HEK293T (cell line): Measurements from ENCODE around the gene CELF2.

ENCODE experiments used
- CTCF ChIA-PET: fragments of 350-600 bp; formaldehyde crosslinking; extraction: SDS; loops from one replicate; lab custom pipeline; 2021; ENCODE audit warnings: antibody characterized with exemption, inconsistent platforms; lab: Yijun Ruan, JAX
- POLR2A ChIA-PET: fragments of 350-600 bp; formaldehyde crosslinking; extraction: SDS; loops from one replicate; lab custom pipeline; 2020; ENCODE audit warnings: antibody characterized with exemption, inconsistent platforms; lab: Yijun Ruan, JAX
- DNase-seq: peaks from one replicate; pipeline ENCODE4 v3.0.0; 2012; ENCODE audit warnings: mixed read lengths; ENCODE audit errors: extremely low spot score
- BHLHE40 ChIP-seq: fragments of 450-650 bp; IDR thresholded peaks from 2 replicates; pipeline ENCODE4 v1.6.1; 2016; ENCODE audit warnings: mild to moderate bottlenecking, moderate library complexity, borderline replicate concordance
- CTBP1 ChIP-seq: fragments of 450-650 bp; IDR thresholded peaks from 2 replicates; pipeline ENCODE4 v1.6.1; 2016; ENCODE audit warnings: borderline replicate concordance
- ELF4 ChIP-seq: fragments of 450-650 bp; IDR thresholded peaks from 2 replicates; pipeline ENCODE4 v1.6.1; 2017; ENCODE audit warnings: antibody characterized with exemption
- FOXA1 ChIP-seq: fragments of 450-650 bp; IDR thresholded peaks from 2 replicates; pipeline ENCODE4 v1.6.1; 2016; ENCODE audit warnings: mild to moderate bottlenecking
- FOXK2 ChIP-seq: fragments of 450-650 bp; IDR thresholded peaks from 2 replicates; pipeline ENCODE4 v1.6.1; 2016; ENCODE audit warnings: mild to moderate bottlenecking
- FOXM1 ChIP-seq: fragments of 450-650 bp; IDR thresholded peaks from 2 replicates; pipeline ENCODE4 v1.6.1; 2017; ENCODE audit warnings: mild to moderate bottlenecking, borderline replicate concordance
- HDGF ChIP-seq: fragments of 450-650 bp; IDR thresholded peaks from 2 replicates; pipeline ENCODE4 v1.6.1; 2017; ENCODE audit warnings: antibody characterized with exemption, borderline replicate concordance
- L3MBTL2 ChIP-seq: fragments of 450-650 bp; conservative IDR thresholded peaks from 2 replicates; pipeline ENCODE4 v1.6.1; 2016; ENCODE audit warnings: mild to moderate bottlenecking
- LEF1 ChIP-seq: fragments of 450-650 bp; IDR thresholded peaks from 2 replicates; pipeline ENCODE4 v1.6.1; 2017; ENCODE audit warnings: mild to moderate bottlenecking, borderline replicate concordance
- NFRKB ChIP-seq: fragments of 450-650 bp; IDR thresholded peaks from 2 replicates; pipeline ENCODE4 v1.6.1; 2016; ENCODE audit warnings: mild to moderate bottlenecking, moderate library complexity
- PKNOX1 ChIP-seq: fragments of 450-650 bp; IDR thresholded peaks from 2 replicates; pipeline ENCODE4 v1.6.1; 2016
- SP1 ChIP-seq: fragments of 450-650 bp; IDR thresholded peaks from 2 replicates; pipeline ENCODE4 v1.6.1; 2017
- SUZ12 ChIP-seq: fragments of 450-650 bp; IDR thresholded peaks from 2 replicates; pipeline ENCODE4 v1.6.1; 2016; ENCODE audit warnings: mild to moderate bottlenecking
- TARDBP ChIP-seq: fragments of 450-650 bp; IDR thresholded peaks from 2 replicates; pipeline ENCODE4 v1.6.1; 2016
- ZNF384 ChIP-seq: fragments of 450-650 bp; IDR thresholded peaks from 2 replicates; pipeline ENCODE4 v1.6.1; 2016

CELF2 gene

GRCh38 chr10:11148142-11149028 lies 130.7 kb downstream of the CELF2 start:
- DNase-seq, result no peak
- ChIA-PET POLR2A (no interaction called here), CTCF (no interaction called here)
- TF ChIP-seq CTBP1, result no peak
- no peak for TF ChIP-seq PKNOX1
- no peak for TF ChIP-seq HDGF
- TF ChIP-seq FOXM1, result no peak
- TF ChIP-seq SUZ12, result no peak

GRCh38 chr10:11149807-11150141 lies 132.1 kb downstream of the CELF2 start:
- no peak for TF ChIP-seq BHLHE40
- TF ChIP-seq SP1, result no peak
- no peak for TF ChIP-seq LEF1
- TF ChIP-seq PKNOX1, result no peak
- TF ChIP-seq HDGF, result no peak
- ChIA-PET CTCF (interaction anchor here (0.6 kb wide), 1 partner anchor 90 kb away, joined by 3 read pairs; no protein-coding TSS in a partner anchor), POLR2A (no interaction called here)
- DNase-seq, result no peak

DNA sequence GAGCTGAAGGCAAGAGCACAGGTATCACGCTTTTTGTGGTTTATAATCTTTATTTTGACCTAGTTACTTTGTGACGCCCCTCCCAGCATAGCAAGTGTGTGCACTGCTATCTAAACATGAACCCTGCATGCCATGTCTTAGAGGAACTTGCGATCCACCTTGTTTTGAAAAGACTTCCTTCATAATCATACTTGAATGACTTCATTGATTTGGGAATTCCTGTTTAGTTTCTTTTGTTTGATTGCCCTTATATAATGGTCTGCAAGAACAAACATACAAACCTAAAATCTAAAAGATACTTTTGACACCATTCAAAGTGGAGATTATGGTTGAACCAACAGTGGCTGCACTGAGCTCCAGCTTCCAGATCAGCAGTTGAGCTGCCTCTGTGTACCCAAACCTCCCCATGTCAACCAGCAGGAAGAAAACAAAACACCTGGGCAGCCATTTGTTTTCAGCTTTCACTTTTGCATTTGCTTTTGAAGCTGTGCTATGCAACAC lies 132.6 kb downstream of the CELF2 start:
- ChIA-PET POLR2A (no interaction called here), CTCF (no interaction called here)
- no peak for DNase-seq
- TF ChIP-seq SUZ12 (no peak), FOXA1 (no peak), NFRKB (no peak), HDGF (no peak)

GRCh38 chr10:11150879-11151415 lies 133.3 kb downstream of the CELF2 start:
- TF ChIP-seq L3MBTL2 (no peak), FOXK2 (no peak), BHLHE40 (no peak), ZNF384 (no peak), SUZ12 (no peak), SP1 (no peak), FOXM1 (no peak), ELF4 (no peak)
- ChIA-PET POLR2A (no interaction called here), CTCF (no interaction called here)
- no peak for DNase-seq

DNA sequence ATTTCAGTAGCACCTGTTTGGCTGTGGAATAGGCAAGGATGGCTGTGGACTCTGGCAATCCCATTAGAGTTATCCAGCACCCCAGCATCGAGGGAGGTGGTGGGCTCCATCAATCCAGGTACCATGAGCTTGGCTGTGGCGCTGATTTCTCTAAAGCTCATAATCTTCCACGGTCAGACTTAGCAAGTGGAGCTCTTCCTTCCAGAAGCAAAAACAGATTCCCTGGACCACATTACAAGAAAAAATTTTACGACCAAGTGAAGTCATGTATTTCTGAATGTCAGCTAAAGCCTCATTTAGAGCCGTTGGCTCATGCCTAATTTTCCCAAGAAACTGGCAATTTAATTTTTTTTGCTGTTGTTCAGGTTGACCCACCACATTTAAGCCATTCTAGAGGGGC lies 135.1 kb downstream of the CELF2 start:
- DNase-seq, result no peak
- ChIA-PET POLR2A (interaction anchor here (1.3 kb wide), 1 partner anchor 12 kb away, joined by 4 read pairs; no protein-coding TSS in a partner anchor), CTCF (interaction anchor here (0.5 kb wide), 1 partner anchor 1811 kb away, joined by 3 read pairs; no protein-coding TSS in a partner anchor)
- no peak for TF ChIP-seq PKNOX1
- no peak for TF ChIP-seq SP1
- no peak for TF ChIP-seq TARDBP

- no peak for DNase-seq
- ChIA-PET CTCF (interaction anchor here (0.5 kb wide), 1 partner anchor 1811 kb away, joined by 3 read pairs; no protein-coding TSS in a partner anchor), POLR2A (interaction anchor here (0.5 to 1.3 kb wide), 2 partner anchors 11 to 42 kb away, joined by 4 read pairs; no protein-coding TSS in a partner anchor)
- TF ChIP-seq LEF1 (no peak), ELF4 (no peak), PKNOX1 (no peak), BHLHE40 (no peak), SUZ12 (no peak), CTBP1 (no peak), FOXM1 (no peak), ZNF384 (no peak), FOXK2 (no peak)
These were observed 135.6 kb downstream of the CELF2 start for GRCh38 chr10:11153245-11153644.
